ENCODE results near the gene CAMK2G. TPM values are rescaled to one million over a fixed set of nuclear protein-coding genes. Genes with fewer than 3 reads are reported as not detected.

The CAMK2G gene
- polyA plus RNA-seq, 2 of the 4 experiments (the other 2 are of a cell fraction), result 22.6 to 25.5 TPM

GRCh38 chr10:73786512-73786885 lies 87.9 kb downstream of the CAMK2G start:
- no peak for FAIRE-seq
- Histone ChIP-seq H3K27ac (peak overlapping the region; percentile 70 to 92; a peak in 3 of 6 replicates), H3K9me3 (no peaks in the 10 kb centered on the region), H3K4me1 (peaks cover 25% of the 10 kb centered on the region), H3K4me2 (peak overlapping the region; percentile 85), H3K4me3 (peak overlapping the region; percentile 97)
- 20% methylated on average over 2 of the region's 2 CpGs for WGBS (ENCODE audit: missing lambda C conversion rate)
- DNase-seq (ENCODE audit: low read depth in 1 of 2, low spot score in 1 of 2), result peak in 1 of 2 experiments; percentile 28
- ChIA-PET CTCF (interaction anchor here (1.7 to 2.6 kb wide), 2 partner anchors 7 to 20 kb away, joined by 5 to 8 read pairs; no protein-coding TSS in a partner anchor), POLR2A (interaction anchor here (0.6 to 2.0 kb wide), 5 partner anchors 8 to 56 kb away, joined by 3 to 8 read pairs (median 5); a partner anchor contains a TSS)
- no peak for ATAC-seq
- TF ChIP-seq, protein P1, sequence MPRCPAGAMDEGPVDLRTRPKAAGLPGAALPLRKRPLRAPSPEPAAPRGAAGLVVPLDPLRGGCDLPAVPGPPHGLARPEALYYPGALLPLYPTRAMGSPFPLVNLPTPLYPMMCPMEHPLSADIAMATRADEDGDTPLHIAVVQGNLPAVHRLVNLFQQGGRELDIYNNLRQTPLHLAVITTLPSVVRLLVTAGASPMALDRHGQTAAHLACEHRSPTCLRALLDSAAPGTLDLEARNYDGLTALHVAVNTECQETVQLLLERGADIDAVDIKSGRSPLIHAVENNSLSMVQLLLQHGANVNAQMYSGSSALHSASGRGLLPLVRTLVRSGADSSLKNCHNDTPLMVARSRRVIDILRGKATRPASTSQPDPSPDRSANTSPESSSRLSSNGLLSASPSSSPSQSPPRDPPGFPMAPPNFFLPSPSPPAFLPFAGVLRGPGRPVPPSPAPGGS (IDR thresholded peaks at IDR 0.05), result no peak
- TF ChIP-seq, protein P2, sequence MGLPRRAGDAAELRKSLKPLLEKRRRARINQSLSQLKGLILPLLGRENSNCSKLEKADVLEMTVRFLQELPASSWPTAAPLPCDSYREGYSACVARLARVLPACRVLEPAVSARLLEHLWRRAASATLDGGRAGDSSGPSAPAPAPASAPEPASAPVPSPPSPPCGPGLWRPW (IDR thresholded peaks at IDR 0.05), result no peak
- TF ChIP-seq JUNB (IDR thresholded peaks at IDR 0.05), result no peak
- TF ChIP-seq HOXB13 (CRISPR knock-in tag; IDR thresholded peaks at IDR 0.05; ENCODE audit: low read depth), result no peak
- TF ChIP-seq ZFP36 (IDR thresholded peaks at IDR 0.05; ENCODE audit: borderline replicate concordance, partially characterized antibody), result no peak
- TF ChIP-seq CTCF (IDR thresholded peaks at IDR 0.05), result no peak
- TF ChIP-seq SMC3 (IDR thresholded peaks at IDR 0.05), result no peak
- no peak for TF ChIP-seq FOXS1 (CRISPR knock-in tag; IDR thresholded peaks at IDR 0.05)
- no peak for TF ChIP-seq RARB (CRISPR knock-in tag; IDR thresholded peaks at IDR 0.05)
- TF ChIP-seq HDAC2 (IDR thresholded peaks at IDR 0.05), result no peak
- TF ChIP-seq ZSCAN20 (CRISPR knock-in tag; IDR thresholded peaks at IDR 0.05), result no peak
- no peak for TF ChIP-seq CBX2 (IDR thresholded peaks at IDR 0.05; ENCODE audit: borderline replicate concordance, low read depth)
- no peak for TF ChIP-seq KDM5A (IDR thresholded peaks at IDR 0.05)
- no peak for TF ChIP-seq ATOH8 (CRISPR knock-in tag; IDR thresholded peaks at IDR 0.05; ENCODE audit: low read depth)

GRCh38 chr10:73785721-73786511 lies 88.4 kb downstream of the CAMK2G start:
- Histone ChIP-seq H3K4me1 (peaks cover 26% of the 10 kb centered on the region), H3K4me3 (peak overlapping the region; percentile 97), H3K4me2 (peak overlapping the region; percentile 85), H3K27ac (peak overlapping the region; percentile 70 to 92), H3K9me3 (no peaks in the 10 kb centered on the region)
- POLR2A ChIA-PET, result interaction anchor here (0.6 to 2.0 kb wide), 6 partner anchors 9 to 55 kb away, joined by 3 to 8 read pairs (median 5); a partner anchor contains a TSS
- FAIRE-seq, result no peak
- CTCF ChIA-PET, result interaction anchor here (2.6 kb wide), 1 partner anchor 8 kb away, joined by 8 read pairs; no protein-coding TSS in a partner anchor
- no peak for DNase-seq (ENCODE audit: low read depth in 1 of 2, low spot score in 1 of 2)
- ATAC-seq, result peak; percentile 9 to 33; a peak in 4 of 6 replicates
- 5% methylated on average over 26 of the region's 54 CpGs for WGBS (ENCODE audit: missing lambda C conversion rate)
- TF ChIP-seq TP53 (CRISPR knock-in tag; IDR thresholded peaks at IDR 0.05), result no peak
- no peak for TF ChIP-seq HOXB5 (CRISPR knock-in tag; IDR thresholded peaks at IDR 0.05)
- TF ChIP-seq PBX3 (IDR thresholded peaks at IDR 0.05), result no peak
- no peak for TF ChIP-seq ATOH8 (CRISPR knock-in tag; IDR thresholded peaks at IDR 0.05; ENCODE audit: low read depth)
- peak; percentile 69; the same call in 1 of the 2 replicates for TF ChIP-seq PHF8 (IDR thresholded peaks at IDR 0.05; ENCODE audit: borderline replicate concordance, low read depth)
- peak; percentile 59 for TF ChIP-seq REST (IDR thresholded peaks at IDR 0.05)
- TF ChIP-seq, protein P3, sequence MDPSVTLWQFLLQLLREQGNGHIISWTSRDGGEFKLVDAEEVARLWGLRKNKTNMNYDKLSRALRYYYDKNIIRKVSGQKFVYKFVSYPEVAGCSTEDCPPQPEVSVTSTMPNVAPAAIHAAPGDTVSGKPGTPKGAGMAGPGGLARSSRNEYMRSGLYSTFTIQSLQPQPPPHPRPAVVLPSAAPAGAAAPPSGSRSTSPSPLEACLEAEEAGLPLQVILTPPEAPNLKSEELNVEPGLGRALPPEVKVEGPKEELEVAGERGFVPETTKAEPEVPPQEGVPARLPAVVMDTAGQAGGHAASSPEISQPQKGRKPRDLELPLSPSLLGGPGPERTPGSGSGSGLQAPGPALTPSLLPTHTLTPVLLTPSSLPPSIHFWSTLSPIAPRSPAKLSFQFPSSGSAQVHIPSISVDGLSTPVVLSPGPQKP (IDR thresholded peaks at IDR 0.05; ENCODE audit: low read depth, low read length), result no peak
- TF ChIP-seq MYC (IDR thresholded peaks at IDR 0.05; ENCODE audit: borderline replicate concordance, low read length), result no peak
- TF ChIP-seq MAZ (IDR thresholded peaks at IDR 0.05; ENCODE audit: borderline replicate concordance, low read depth, low read length), result no peak
- no peak for TF ChIP-seq MAFK (IDR thresholded peaks at IDR 0.05; ENCODE audit: partially characterized antibody)
- no peak for TF ChIP-seq CHD2 (IDR thresholded peaks at IDR 0.05; ENCODE audit: low read length, partially characterized antibody)
